ENCODE results near the gene CA11. TPM values are rescaled to one million over a fixed set of nuclear protein-coding genes. Genes with fewer than 3 reads are reported as not detected.
A peak's percentile ranks its signal among the peaks of the same experiment; 100 is the strongest.

The CA11 gene
- total RNA-seq, 4 donors from 2014 or later: 11.9 to 16.5 (median 14.9) TPM

GRCh38 chr19:48637449-48637947 lies 8.5 kb downstream of the CA11 start:
- peaks cover 0 to 5% (median 0%) of the 10 kb centered on the region in 4 donors for H3K36me3 ChIP-seq
- peak overlapping the region; percentile 63 to 81 (median 78) for H3K4me3 ChIP-seq
- H3K27ac ChIP-seq (replicated peaks in 1 of 4): peak overlapping the region; percentile 95 to 100 (median 96)
- under 1% methylated on average over 37 of the region's 38 CpGs for WGBS
- H3K4me1 ChIP-seq: peaks cover 45 to 68% (median 57%) of the 10 kb centered on the region in 4 donors
- no peaks in the 10 kb centered on the region for H3K27me3 ChIP-seq
- H3K9me3 ChIP-seq: no peaks in the 10 kb centered on the region
- TF ChIP-seq EP300 (IDR thresholded peaks at IDR 0.05) (no peak), CTCF (IDR thresholded peaks at IDR 0.05) (peak in 1 of 3 experiments; percentile 6), POLR2A (IDR thresholded peaks at IDR 0.05; ENCODE audit: low read depth) (no peak), POLR2AphosphoS5 (IDR thresholded peaks at IDR 0.05) (peak; percentile 74 to 95)
- peak; percentile 100 for DNase-seq (ENCODE audit: extremely low spot score)
- intact Hi-C loops (cut with DNase I): no loop called here

GRCh38 chr19:48636859-48637448 lies 9.0 kb downstream of the CA11 start, which contains the start of gene DBP:
Gene DBP, minus strand, starts transcription at chr19:48637379. Its CDS starts 385 bp downstream, at chr19:48636994.
- intact Hi-C loops (cut with DNase I): no loop called here
- Histone ChIP-seq H3K9me3 (no peaks in the 10 kb centered on the region), H3K4me1 (peaks cover 48 to 71% (median 63%) of the 10 kb centered on the region in 4 donors), H3K27ac (replicated peaks in 1 of 4) (peak within 1 kb of the TSS; percentile 95 to 100 (median 96)), H3K4me3 (peak within 1 kb of the TSS; percentile 63 to 81 (median 78)), H3K27me3 (no peaks in the 10 kb centered on the region), H3K36me3 (peaks cover 0 to 10% (median 0%) of the 10 kb centered on the region in 4 donors)
- peak in 1 of 3 experiments; percentile 13 for TF ChIP-seq CTCF (IDR thresholded peaks at IDR 0.05)
- TF ChIP-seq POLR2AphosphoS5 (IDR thresholded peaks at IDR 0.05): no peak
- 2% methylated on average over 7 of the region's 40 CpGs for WGBS
- no peak for DNase-seq (ENCODE audit: extremely low spot score)

- TF ChIP-seq POLR2A (IDR thresholded peaks at IDR 0.05; ENCODE audit: low read depth) (no peak), POLR2AphosphoS5 (IDR thresholded peaks at IDR 0.05) (no peak), EP300 (IDR thresholded peaks at IDR 0.05) (no peak), CTCF (IDR thresholded peaks at IDR 0.05) (no peak)
- no peaks in the 10 kb centered on the region for H3K27me3 ChIP-seq
- peak overlapping the region; percentile 63 to 81 (median 78) for H3K4me3 ChIP-seq
- peaks cover 51 to 77% (median 70%) of the 10 kb centered on the region in 4 donors for H3K4me1 ChIP-seq
- H3K36me3 ChIP-seq: peaks cover 0 to 15% (median 0%) of the 10 kb centered on the region in 4 donors
- H3K27ac ChIP-seq (replicated peaks in 1 of 4): peak overlapping the region; percentile 95 to 100 (median 96)
- no peak for DNase-seq (ENCODE audit: extremely low spot score)
- no peaks in the 10 kb centered on the region for H3K9me3 ChIP-seq
- intact Hi-C loops (cut with DNase I): no loop called here
- WGBS: 1% methylated on average over 20 of the region's 35 CpGs
Observed at GRCh38 chr19:48635966-48636858, 9.8 kb downstream of the CA11 start.

GRCh38 chr19:48635263-48635965 lies 10.6 kb downstream of the CA11 start:
- Histone ChIP-seq H3K9me3 (no peaks in the 10 kb centered on the region), H3K4me3 (peak overlapping the region; percentile 63 to 81 (median 78)), H3K27ac (replicated peaks in 1 of 4) (peak overlapping the region; percentile 95 to 100 (median 96)), H3K4me1 (peaks cover 59 to 85% (median 78%) of the 10 kb centered on the region in 4 donors), H3K27me3 (no peaks in the 10 kb centered on the region), H3K36me3 (peaks cover 0 to 19% (median 0%) of the 10 kb centered on the region in 4 donors)
- 2% methylated on average over 8 of the region's 67 CpGs for WGBS
- TF ChIP-seq POLR2AphosphoS5 (IDR thresholded peaks at IDR 0.05) (peak; percentile 68 to 90), CTCF (IDR thresholded peaks at IDR 0.05) (no peak)
- intact Hi-C loops (cut with DNase I): no loop called here
- no peak for DNase-seq (ENCODE audit: extremely low spot score)

All from esophagus muscularis mucosa (tissue), 4 donors.